HL-60/S4 treated with phorbol 12-myristate 13-acetate at 8.2 ng/mL for 4 days and 3 days (cell line): ENCODE results near the gene FCMR.

ENCODE experiments used
- in situ Hi-C: fragments of 300-500 bp; cut with MboI; formaldehyde crosslinking; loops from 2 replicates; pipeline ENCODE4 v1.15.0; 2022; ENCODE audit warnings: low sequenced_read_pairs

FCMR gene, protein sequence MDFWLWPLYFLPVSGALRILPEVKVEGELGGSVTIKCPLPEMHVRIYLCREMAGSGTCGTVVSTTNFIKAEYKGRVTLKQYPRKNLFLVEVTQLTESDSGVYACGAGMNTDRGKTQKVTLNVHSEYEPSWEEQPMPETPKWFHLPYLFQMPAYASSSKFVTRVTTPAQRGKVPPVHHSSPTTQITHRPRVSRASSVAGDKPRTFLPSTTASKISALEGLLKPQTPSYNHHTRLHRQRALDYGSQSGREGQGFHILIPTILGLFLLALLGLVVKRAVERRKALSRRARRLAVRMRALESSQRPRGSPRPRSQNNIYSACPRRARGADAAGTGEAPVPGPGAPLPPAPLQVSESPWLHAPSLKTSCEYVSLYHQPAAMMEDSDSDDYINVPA

DNA sequence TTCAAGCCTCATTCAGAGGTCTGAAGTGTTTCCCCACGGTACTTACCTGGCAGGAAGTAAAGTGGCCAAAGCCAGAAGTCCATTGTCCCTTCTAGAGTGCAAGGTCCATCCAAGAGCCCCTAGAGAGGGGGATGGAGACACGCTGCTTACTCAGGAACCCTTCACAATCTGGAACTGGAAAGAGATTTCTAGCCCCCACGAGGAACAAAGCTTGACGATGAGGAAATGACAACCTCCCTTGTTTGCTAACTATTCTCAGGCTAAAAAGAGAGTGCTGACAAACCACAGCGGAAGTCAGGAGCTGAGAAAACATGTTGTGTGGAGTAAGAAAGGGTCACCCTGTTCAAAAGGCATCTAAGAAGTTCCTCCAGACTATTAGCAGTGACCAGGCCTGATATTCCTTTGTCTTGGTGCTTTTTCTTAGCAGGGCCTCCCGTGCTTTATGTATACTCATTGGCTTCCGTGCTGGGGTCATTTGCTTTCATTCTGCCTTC lies at the start of gene FCMR:
TSS of gene FCMR (minus strand) at position 170 of the 494 bp plus-strand sequence. CDS start at position 83, 87 bp downstream.
- in situ Hi-C loops = loop anchor here (25.0 kb wide), 1 partner anchor 185 kb away; no protein-coding TSS in a partner anchor

GRCh38 chr1:206971029-206971655 lies 49.4 kb upstream of the FCMR start:
- in situ Hi-C loops = loop anchor here (10.0 kb wide), 1 partner anchor 236 kb away; no protein-coding TSS in a partner anchor

GRCh38 chr1:206970446-206970845 lies 48.7 kb upstream of the FCMR start, which contains the start of gene FCAMR:
Gene FCAMR, minus strand, starts transcription at chr1:206970460. Its CDS starts 335 bp downstream, at chr1:206970125.
- in situ Hi-C loops = loop anchor here (10.0 kb wide), 1 partner anchor 236 kb away; no protein-coding TSS in a partner anchor

- in situ Hi-C loops = no loop called here
Observed at GRCh38 chr1:206969090-206969489, 47.3 kb upstream of the FCMR start.

DNA sequence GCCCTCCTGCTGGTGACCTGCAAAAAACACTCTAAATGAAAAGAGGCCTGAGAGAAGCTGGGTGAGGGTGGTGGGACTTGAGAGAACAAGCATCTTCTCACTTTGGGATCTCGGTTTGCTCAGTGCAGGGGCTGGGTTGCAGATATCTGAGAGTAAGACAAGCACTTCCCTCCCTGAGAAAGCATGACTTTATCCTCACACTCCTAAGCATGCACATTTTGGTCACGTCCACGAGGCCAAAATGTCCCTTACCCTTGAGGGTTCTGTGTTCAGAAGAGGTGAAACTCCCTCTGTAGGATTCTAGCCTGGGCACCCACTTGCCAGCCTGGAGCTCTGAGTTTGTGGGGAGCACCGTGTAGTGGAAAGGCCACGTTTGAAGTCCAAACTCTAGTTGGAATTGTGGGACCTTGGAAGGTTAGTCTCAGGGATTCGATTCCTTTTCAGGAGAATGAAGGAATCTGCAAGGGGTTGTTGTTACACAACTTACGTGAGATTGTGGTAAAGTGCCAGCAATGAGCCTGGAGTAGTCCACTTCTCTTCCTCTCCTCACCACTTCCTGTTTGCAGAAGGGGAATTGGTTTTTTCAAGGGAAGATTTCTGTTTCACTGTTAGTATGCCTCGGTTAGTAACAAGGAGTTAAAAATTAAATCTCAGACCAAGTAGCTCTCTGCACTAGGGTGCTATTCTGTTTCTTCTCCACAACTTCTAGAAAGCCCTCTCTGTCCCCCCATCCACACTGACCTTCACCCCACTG lies 45.5 kb upstream of the FCMR start:
- in situ Hi-C loops = no loop called here

DNA sequence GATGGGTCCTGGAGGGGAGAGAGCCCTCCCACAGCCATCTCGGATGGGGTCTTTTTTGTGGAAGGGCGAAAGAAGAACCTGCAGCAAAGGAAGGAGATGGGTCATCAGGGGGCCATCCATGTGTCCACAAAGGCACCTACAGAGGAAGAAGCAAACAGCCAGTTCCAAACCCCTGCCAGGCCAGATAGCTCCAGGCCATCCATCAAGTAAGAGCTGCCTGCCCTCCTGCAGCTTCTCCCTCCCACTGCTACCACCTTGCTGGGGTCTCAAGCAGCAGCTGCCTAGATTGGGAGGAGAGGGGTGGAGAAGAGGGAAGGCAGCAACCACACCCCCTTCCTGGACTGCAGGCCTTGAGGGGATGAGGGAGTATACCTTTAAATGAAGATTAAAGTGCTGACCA lies 44.0 kb upstream of the FCMR start:
- in situ Hi-C loops = no loop called here

DNA sequence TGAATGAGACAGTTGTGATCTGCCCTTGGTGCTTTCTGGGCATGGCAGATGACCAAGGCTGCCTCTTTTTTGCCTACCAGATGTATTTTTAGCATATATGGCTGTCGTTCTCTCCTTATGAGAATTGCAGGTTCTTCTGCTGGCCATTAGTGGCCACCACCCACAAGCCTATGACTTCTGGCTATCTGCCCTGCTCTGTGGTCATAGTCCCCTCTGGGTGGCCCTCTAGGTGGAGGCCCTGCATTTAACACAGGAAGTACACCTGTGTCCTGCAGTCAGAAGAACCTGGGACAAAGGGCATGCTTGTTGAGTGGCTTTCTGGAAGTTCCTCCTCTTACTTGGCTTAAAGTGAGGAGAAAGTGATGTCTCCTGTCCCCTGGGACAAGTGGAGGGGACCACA lies 42.0 kb upstream of the FCMR start:
- in situ Hi-C loops = no loop called here

GRCh38 chr1:206963119-206963712 lies 41.5 kb upstream of the FCMR start:
- in situ Hi-C loops = no loop called here

GRCh38 chr1:206962272-206962671 lies 40.5 kb upstream of the FCMR start:
- in situ Hi-C loops = no loop called here

DNA sequence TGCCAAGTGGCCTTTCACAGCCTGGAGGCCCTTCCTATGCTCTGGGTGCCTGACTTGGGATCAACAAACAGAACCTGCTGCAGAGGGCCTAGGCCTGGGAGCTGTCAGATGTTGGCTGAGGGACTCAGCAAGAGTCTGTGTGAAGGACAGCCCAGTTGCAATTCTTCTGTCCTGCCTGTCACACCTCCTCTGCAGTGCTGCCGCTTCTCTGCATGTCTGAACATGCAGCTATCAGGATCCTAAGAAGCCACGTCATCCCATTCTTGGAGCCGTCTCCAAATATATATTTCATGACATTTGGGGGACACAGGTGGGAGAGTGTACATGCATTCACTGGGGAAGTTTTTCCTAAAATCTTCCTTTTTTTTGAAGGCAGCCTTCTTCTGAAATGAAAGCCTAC lies 39.9 kb upstream of the FCMR start:
- in situ Hi-C loops = no loop called here

DNA sequence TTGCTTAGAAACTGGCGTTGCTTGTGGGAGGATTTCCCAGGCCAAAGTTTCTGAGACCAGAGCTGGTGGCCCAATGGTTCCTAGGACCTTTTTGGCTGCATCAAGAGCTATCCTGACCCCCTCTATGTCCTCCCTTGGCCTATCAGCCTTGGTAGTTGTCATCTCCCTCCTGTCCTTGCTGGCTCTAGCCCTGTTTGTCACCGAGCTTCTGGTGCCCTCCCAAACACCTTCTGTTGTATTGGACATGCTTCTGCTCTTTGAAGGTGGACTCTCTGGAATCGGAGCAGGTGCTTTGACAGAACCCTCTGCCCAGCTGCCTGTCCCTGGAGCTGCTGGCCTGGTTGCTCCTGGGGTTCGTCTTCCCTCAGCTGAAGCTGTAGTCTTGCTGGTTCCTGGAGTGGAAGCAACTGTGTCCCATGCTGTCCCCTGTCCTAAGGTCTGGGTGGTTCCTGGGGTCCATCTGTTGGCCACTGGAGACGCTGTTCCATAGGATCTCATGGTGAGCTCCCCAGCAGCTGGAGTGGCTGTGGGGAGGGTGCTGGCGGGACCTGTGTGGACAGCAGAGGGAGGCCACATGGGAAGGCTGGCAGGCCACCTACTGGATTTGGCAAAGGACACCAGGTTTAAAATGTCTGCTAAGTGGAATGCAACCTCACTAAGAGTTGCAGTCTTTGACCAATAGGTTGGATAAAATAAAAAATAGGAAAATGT lies 39.1 kb upstream of the FCMR start:
- in situ Hi-C loops = no loop called here

DNA sequence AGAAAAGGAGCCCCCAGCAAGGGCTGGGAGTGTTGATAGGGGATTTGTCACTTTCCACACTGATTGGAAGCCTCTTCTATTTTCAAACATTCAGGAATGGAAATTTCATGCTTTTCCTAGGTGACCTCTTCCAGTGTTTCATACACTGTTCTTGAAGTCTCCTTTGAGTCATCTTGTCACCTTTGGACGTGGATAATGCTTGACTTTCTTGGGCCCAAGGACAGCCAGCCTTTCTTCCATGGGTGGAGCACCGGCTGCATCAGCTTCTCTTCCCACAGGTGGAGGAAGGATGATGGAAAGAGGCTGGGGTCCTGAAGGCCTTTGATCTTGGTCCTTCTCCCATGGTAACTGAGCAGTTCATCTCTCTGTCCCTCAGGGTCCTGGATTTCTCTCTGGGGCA lies 36.4 kb upstream of the FCMR start:
- in situ Hi-C loops = no loop called here

DNA sequence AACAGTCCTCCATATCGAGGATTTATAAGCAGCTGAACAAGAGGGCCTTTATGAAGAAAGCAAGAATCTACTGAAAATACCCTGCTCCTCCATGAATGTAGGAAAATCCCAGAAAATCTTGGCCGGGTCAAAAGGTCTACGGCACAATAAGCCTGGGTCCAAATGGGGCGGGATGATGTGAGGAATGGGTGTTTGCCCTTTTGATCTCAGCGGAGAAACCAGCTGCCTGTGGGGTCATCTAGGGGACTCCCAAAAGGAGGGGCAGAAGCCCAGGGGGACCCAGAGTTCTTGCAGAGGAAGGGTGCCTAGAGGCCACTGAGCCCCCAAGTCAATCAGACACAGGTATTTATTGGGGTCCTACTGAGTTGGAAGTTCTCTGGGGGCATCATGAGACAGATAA lies 35.9 kb upstream of the FCMR start:
- in situ Hi-C loops = no loop called here

DNA sequence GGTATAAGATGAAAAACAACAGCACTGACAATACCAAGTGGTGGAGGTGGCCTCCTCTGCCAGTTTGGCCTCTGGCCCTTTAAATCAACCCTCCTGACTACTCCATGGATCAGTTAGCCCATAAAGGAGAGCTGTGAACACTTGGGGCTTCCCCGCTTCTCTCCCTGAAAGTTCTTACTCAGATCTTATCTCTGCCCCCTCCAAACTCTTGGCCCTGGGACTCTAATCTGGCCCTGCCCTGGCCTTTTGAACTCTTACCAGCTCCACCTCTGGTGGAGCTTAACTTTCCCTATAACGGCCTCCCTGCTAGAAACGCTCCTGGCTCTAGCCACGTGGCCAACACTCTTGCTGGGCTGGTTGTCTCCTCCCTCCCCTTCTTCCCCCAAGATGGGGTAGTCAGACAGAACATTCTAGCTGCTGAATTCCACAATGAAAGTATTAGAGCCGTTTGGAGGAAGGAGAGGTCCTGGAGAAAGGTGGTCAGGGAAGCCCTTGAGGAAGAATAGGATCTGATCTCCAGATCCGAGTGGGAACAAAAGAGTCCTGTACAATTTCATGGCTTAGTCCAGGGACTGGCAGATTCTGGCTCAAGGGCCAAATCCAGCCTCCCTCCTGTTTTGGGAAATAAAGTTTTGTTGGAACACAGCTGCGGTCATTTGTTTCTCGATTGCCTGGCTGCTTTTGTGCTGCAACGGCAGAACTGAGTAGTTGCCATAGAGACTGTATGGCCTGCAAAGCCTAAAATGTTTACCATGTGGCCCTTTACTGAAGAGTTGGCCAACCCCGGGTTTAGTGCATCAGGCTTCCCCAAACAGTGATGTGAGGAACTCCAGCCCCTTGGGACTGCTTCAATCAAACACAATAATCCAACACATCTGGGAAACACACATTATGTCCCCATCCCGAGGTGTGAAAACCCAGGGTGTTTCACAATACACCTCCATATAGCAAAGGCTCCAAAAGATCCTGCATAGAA lies 34.0 kb upstream of the FCMR start:
- in situ Hi-C loops = no loop called here

- in situ Hi-C loops = no loop called here
Observed at GRCh38 chr1:206954459-206955342, 33.0 kb upstream of the FCMR start.

GRCh38 chr1:206953626-206954025 lies 31.9 kb upstream of the FCMR start:
- in situ Hi-C loops = no loop called here

- in situ Hi-C loops = no loop called here
Observed at GRCh38 chr1:206953126-206953525, 31.4 kb upstream of the FCMR start.

GRCh38 chr1:206952171-206952570 lies 30.4 kb upstream of the FCMR start:
- in situ Hi-C loops = no loop called here
